HG03520 (cell line): ENCODE measurements around the gene OVCH2.
"Not testable (repeated sequence)": the region's sequence is repeated elsewhere in the genome, so short reads cannot be mapped to it uniquely, and the experiment has no call there.

Experiments
- ATAC-seq: cut with Tn5 transposase; IDR thresholded peaks from one replicate; pipeline ENCODE4 v1.9.1; 2021; ENCODE audit warnings: mild to moderate bottlenecking, moderate library complexity; ENCODE audit not compliant: unreplicated experiment

The OVCH2 gene

DNA sequence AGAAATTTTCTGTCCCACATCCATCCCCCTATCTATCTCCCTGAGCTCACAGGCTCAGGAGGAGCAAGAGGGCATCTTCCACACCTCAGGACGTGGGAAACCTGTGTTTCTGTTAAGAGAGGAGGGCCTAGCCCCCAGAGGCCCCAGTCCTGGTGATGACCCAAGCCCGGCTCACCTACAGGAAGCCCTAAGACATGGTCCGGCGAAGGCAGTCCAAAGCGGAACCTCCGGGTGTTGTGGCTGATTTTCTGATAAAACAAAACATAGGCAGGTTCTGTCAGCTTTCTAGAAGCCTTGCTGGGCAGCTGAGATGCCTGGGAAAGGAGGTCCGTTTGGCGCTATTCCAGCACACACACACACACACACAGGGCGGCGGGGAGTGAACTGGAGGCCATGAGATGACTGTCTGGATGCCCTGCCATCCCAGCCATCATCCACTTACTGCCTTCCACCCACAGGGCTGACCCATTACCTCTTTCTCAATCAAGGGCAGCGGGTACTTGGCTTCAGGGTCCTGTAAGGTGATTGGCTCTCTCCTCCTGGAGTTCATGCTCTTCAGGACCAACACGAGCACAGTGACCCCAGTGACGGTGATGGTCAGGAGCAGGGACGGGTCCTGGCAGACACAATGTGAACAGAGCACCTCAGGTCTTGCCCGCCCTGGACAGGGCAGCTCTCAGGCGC is 33.9 kb downstream of the OVCH2 start:
- no peak for ATAC-seq

DNA sequence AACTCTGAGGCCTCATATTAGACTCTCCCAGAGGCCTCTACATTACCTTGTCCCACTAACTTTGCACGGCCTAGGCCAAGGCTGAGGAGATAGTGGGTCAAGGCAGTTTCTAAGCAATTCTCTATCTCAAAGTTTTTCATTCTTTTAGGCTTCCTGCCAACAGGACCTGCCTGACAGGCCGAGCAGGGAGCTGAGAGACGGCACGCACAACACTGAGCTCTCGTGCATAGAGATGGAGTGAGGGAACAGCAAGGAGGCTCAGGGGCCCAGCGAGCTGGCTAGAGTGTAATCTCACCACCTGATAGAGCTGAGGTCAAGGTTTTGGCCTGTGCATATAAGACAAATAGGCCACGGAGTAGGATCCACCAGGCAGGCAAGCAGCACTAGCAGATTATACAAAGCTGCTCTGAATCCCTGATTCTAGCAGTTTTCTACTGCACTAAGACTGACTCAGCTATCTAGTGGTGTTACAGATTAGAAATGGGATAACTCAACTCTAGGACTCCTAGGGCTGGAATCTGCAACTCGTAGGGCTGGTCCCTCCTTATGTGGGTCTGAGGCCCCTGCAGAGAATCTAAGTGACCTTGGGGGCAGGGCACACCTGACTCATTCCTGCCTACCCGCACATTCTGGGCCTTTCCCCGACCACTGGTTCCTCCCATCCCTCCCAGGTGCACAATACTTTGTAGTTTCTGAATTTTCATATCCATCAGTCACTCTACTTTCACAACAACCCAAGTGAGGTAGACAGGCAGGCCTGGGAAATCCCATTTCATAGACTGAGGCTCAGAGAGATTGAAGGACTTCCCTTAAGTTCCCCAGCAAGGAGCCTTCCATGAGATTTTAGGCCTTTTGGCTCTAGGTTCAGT is 34.7 kb downstream of the OVCH2 start:
- ATAC-seq = peak; percentile 54

DNA sequence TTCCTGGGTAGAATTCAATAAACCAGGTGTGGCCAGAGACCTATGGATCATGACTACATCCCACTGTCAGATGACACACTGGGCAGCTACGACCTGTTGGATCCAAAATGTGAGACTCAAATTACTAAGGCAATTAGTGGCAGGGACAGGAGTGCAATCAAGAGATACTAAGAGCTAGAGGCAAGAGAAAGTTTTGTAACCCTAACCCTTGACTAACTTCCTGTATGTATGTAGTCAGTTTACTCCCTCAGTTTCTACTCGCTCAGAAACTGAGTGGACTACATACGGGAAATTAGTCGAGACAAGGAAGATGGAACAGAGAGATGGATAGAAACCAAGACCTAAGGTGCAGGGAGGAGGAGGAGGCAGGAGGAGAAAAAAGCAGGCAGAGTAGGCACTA is 35.6 kb downstream of the OVCH2 start:
- no peak for ATAC-seq

DNA sequence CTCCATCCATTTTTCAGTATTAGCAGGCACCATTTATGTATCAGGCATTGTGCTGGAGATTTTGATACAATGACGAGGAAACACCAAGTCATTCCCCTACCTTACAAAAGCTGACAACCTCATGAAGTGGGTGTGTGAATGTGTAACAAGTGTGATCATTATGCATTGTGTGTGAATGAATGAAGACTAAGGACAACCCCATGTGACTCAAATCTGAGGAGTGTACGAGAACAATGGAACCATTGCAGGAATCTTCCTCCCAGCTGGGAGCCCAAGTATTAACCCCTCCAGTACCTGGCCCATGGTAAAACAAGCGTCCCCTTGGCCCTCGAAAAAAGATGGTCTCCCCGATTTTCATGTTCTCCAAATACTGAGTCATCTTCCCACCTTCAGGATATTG is 37.4 kb downstream of the OVCH2 start:
- ATAC-seq = no peak

DNA sequence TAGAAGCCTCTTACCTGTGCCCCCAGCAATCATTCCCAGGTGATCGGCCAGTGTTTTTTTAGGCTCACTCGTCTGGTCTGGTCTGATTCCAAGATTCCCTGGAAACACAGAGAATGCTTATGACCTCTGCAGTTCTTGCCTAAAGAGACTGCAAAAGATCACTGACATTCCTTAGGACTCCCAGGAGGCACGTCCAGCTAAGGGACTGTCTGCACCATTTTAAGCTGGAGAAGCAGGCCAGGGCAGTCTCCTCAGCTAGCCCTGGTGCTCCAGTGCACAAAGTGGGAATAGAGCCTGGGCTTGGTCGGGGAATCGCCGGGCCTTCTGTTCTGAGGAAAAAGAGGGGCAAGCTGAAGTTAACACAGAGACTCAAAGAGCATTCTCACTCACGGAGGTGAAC is 37.8 kb downstream of the OVCH2 start:
- no peak for ATAC-seq

DNA sequence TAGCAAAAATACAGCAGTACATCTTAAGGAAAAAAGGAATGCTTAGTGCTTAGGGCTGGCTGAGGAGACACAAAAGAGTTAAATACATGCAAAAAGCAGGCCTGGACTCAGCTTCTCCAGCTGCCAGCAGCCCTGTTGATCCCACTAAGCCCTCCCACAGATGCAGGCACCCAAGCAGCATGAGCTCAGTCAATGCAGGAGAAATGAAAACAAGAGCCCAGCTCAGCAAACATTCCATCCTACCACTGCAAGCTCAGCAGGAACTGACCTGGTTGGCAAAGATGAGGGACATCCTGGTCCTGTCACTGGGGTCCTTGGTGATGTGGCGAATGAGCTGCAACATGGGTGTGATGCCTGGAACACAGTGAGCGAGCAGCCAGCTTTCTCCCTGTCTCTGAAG is 38.8 kb downstream of the OVCH2 start:
- ATAC-seq = no peak

DNA sequence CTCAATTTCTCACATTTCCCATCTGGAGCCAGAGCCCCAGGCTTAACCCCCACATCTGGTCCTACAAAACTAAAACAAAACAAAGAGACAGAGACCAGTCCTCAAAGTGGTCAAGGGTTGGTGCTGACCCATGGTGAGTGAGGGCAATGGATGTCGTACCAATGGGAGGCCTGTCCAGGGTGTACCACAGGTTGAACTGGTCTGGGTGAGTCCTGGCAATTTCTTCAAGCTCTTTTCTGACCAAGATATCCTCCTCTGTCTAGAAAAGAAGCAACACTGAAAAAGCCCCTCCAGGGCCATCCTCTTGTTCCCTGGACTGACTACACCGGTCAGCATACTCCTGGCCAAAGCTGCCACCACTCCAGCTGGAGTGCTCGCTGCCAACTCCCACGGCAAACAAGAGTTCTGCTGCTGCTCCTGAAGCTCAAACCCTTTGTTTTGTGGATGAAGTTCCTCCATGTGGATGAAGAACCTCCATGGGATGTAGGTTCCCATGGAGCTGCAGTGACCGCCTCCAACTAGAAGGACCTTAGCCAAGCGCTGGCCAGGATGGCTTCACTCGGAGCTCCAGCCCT is 39.9 kb downstream of the OVCH2 start:
- ATAC-seq = no peak

DNA sequence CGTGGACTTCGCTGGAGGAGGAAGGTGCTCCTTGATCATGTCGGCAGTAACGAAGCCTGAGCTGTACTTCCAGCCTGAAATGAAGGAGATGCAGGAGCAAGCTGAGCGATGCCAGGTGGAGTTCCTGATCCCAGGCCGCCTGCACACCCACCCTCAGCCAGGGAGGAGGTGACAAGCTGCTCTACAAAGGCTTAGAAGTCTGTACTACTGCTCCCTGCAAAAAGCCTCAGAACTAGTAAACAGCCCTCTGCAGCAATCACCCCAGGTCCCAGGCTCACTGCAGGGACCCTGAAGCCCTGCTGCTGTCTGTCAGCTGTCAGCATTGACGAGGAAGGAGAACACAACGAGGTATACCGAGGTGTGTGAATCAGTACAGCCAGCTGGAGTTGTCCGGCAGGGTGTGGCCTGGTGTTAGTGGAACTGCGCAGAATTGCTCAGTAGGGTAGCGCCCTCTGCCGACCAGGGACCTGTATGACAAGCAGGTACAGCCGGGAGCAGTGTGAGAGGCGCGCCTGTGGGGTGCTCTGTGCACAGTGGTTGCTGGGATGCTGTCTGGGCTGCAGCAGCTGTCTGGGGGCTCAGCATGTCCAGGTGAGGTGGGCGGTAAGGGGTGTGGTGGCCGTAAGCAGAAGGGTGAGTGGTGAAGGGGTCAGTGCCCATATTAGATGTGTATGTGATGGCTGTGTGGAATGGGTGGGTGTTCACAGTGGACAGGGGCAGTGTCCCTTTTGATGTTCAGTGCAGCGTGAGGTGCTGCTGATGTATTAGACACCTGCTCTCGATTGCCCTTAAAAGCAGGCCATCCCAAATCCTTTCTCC is 40.6 kb downstream of the OVCH2 start:
- peak; percentile 99 for ATAC-seq

DNA sequence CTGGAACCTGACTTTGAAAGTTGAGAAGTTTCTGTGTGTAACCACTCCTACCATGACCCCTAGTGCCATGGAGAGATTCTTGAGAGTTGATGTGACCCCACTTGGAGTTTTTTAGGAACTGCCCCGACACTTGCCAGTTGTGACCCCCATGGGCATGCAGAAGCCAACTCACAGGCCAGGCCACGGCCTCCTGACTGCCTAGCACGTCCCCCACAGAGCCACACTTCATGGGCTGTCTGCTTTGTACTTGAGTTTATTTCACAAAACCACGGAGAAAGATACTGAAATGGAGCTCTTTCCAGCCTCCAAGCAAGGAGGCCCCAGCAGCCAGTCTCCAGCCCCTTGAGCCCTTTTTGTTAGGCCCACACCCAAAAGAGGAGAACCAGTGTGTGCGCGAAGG is 41.4 kb downstream of the OVCH2 start:
- no peak for ATAC-seq

DNA sequence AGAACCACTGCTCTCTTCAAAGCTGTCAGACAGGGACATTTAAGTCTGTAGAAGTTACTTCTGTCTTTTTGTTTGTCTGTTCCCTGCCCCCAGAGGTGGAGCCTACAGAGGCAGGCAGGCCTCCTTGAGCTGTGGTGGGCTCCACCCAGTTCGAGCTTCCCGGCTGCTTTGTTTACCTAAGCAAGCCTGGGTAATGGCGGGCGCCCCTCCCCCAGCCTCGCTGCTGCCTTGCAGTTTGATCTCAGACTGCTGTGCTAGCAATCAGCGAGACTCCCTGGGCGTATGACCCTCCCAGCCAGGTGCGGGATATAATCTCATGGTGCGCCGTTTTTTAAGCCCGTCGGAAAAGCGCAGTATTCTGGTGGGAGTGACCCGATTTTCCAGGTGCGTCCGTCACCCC is 42.7 kb downstream of the OVCH2 start:
- ATAC-seq = not testable (repeated sequence)

DNA sequence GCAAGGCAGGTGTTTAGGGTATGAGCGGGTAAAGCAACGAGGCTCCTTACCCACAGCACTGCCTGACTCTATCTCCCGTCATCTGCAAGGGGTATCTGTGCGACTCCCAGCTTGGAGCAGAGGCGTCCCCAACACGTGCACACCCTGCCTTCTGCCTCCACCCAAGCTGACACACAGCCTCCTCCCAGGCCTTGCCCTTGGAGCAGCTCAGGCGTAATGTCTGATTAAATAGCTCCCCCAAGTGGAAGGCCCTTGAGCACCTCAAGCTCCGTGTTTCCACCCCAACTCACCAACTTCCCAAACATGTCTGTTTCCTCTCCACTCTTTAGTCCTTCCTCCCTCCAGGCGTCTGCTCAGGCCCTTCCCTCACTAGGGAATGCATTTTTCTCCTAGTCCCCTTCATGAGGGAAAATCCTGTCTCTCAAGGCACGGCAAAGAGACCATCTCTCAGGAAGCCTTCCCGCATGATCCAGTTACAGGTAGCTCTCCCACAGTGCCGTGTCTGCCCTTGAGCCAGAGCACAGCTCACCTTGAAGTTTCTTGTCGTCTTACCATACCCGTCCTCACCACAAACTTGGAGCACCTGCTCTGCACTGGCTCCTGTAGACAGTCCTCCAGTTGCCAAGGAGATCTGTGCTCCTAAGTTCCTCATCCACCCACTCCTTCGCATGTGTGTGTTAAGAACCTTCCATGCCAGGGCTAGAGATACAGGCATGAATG is 48.8 kb downstream of the OVCH2 start:
- no peak for ATAC-seq

DNA sequence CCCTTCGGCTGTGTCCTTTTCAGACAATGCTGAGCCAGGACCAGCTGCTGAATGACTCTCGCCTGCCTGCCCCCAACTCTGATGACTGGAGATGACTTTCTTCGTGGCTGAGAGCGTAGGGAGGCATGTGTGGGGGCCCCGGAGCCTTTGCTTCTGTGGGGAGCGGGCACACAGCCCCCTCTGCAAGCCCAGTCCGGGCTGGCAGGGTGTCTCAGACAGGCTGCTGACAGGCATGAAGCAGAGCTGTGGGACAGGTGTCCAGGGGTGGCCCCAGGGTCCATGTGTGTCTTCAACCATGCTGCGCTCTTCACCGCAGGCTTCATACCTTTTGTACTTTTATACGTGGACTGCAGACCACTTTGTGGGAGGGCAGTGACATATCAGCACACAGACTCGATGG is 49.6 kb downstream of the OVCH2 start:
- ATAC-seq = no peak

DNA sequence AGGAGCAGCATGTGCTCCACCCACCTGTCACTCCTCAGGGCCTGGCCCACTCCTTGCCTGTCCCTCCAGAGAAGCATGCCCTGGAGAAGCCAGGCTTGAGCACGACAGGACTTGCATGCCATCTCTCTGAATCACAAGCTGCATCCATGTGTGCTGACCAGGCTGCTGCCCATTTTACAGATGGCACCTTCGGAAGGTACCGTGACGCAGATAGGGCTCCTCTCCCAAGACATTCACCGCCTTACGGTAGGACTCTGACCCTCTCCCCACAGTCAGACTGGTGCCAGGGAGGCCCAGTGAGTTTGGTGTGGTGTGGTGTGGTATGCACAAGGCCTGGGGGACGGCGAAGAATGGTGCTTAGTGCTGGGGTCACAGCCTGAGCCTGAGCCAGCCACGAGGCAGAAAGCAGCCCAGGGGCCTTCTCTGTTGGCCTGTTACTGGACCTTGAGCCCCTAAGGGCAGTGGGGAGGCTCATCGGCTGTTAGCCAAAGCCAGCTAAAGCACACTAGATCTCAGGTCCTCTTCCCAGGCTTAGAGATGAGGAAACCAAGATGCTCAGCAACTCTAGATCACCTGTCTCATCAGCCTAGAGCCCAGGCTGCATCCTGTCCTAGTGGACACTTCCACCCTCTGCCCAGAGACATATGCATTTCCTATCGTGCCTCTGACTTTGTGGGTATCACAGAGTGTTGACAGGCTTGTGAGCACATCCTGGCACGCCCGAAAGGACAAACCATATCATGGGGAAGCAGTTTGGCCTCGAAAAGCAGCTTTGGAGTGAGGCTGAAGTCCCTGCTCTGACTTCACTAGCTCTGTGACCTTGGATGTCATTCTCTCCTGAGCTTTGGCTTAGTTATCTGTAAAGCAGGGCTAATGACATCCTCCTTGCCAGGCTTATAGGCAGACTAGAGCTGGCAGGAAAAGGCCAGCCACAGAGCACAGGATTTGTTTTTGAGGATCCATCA is 50.7 kb downstream of the OVCH2 start:
- ATAC-seq = no peak

DNA sequence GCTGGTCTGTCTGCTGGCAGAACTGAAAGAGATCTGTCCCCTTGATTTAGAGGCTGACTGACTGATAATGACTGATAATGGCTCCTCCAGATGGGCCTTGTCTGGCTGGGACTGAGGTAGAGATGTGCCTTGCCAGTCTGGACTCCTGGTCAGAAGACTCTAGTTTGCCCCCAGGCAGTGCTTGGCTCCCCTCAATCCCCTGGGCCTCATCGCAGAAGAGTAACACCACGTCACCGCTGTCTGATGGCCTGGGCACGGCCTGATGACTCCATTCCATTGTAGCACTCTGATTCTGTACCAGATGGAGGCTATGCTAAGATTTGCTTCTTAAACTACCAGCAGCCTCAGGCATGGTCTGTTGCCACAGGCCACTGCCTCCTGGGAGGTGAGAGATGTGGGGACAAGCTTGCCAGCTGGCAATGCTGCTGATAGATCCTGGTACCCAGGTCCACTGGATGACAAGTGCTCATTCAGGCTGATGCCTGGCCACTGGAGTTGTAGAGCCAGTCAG is 52.0 kb downstream of the OVCH2 start:
- no peak for ATAC-seq

DNA sequence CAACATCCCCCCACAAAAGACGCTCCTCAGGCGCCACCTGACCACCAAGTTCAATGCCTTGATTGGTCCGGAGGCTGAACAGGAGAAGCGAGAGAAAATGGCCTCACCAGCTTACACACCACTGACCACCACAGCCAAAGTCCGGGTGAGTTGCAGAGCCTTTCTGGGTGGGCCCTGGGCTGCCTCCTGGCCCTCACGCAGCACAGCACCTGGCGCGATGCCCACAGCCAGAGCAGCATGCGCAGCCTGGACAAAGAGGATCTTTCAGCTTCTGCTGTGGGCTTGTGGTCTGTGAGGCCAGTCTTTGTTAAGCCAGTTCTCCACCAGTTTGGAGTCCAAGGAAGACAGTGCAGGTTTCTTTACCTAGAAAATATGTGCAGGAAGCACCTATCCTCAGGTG is 54.6 kb downstream of the OVCH2 start:
- no peak for ATAC-seq

DNA sequence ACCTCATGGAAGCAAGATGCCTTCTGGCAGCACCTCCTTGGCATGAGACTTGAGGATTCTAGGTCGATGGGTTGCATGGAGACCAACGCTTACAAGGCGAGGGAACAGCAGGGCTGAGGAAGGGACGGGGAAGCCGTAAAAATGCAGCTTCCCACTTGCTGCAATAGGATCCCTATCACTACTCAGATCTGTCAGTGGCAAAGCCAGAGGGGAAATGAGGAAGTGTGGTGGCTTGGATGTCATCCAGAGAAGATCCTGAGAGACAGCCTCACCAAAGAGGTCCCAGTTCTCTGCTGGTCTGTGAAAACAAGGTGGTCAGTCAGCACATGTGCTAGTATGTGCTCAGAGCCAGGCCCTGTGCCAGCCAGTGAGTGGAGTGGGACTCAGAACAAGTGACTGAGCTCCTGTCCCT is 55.1 kb downstream of the OVCH2 start:
- ATAC-seq = no peak

DNA sequence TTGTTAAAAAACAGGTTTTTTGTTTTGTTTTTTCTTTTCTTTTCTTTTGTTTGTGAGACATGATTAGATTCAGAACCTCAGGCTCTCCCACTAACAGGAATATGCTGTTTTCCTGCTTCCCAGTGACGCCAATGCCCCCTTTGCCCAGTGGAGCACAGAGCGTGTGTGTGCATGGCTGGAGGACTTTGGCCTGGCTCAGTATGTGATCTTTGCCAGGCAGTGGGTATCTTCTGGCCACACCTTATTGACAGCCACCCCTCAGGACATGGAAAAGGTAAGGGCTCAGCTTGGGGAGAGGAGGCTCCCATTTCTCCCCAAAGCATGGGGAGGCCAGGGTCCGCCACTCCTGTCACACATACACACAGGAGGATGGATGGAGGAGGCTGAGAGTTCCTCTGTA is 58.0 kb downstream of the OVCH2 start:
- ATAC-seq = no peak

DNA sequence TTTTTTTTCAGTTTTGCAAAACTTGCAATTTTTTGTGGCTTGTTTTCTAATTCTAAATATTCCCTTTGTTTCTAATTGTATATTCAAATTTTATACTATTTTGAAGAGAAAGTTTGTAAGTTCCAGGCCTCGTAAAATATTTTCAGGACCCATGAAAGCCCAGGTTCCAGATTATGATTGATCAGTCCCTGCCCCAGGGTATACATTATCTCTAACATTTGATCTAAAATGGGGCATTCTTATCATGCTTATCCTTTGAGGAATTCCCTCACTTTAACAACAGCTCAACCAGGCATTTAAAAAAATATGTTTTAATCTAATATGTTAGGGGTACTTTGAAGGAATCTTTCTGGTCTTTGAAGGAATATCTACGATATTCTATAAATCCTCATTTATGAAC is 59.4 kb downstream of the OVCH2 start:
- no peak for ATAC-seq

DNA sequence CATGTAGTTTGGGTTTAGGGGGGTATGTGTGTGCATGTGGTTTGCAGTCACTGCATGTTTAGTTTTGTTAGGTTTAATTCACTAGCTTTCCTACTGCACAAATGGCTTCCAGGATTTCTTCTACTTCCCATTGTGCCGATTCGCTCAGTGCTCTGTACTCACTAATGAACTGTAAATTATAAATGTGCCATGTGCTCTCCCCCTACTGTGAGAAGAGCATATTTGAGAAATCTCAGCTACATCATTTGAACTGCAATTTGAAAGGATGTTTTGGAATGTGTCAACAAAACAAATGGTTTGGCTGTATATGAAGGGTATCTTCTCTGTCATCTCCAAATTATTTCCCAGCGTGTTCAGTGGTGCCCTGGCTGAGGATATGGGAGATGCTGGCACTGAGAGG is 61.1 kb downstream of the OVCH2 start:
- no peak for ATAC-seq
